ENCODE measurements around the gene NOC2L. TPM values are rescaled to one million over a fixed set of nuclear protein-coding genes. Genes with fewer than 3 reads are reported as not detected.
A peak's percentile ranks its signal among the peaks of the same experiment; 100 is the strongest.

Gene NOC2L
- total RNA-seq, 1 experiment from 2014 or later: 130 TPM

- H2BK12ac ChIP-seq (ENCODE audit: insufficient read length, low read depth, low read length): no peak overlapping the region
- H4K5ac ChIP-seq (ENCODE audit: insufficient read length, low read depth, low read length): no peak overlapping the region
- no CpG with 5 or more reads among the region's 40 CpGs for WGBS (ENCODE audit: extremely low coverage, insufficient read length, low lambda C conversion rate)
- no peaks in the 10 kb centered on the region for H3K79me1 ChIP-seq (ENCODE audit: insufficient read depth, low read depth, low read length, poor library complexity, severe bottlenecking)
- H4K8ac ChIP-seq (replicated peaks; ENCODE audit: insufficient read length, low read depth, low read length): no peak overlapping the region
- H3K4me1 Mint-ChIP-seq: peaks cover 5 to 9% of the 10 kb centered on the region in 2 experiments; a peak in 3 of 4 replicates
- H3K79me2 ChIP-seq (ENCODE audit: insufficient read depth, low read length): no peaks in the 10 kb centered on the region
- H2AFZ ChIP-seq (ENCODE audit: low read length): no peak overlapping the region
- H3K27ac Mint-ChIP-seq: no peak overlapping the region
- no peak overlapping the region for H3K18ac ChIP-seq (ENCODE audit: insufficient read length, low read depth, low read length)
- H3K9me3 ChIP-seq (ENCODE audit: control insufficient read depth, low read depth, low read length): no peaks in the 10 kb centered on the region
- TF ChIP-seq CTCF (conservative IDR thresholded peaks at IDR 0.05): peak; percentile 78
- H3K27ac ChIP-seq (ENCODE audit: insufficient read length, low read depth, low read length): no peak overlapping the region
- peak overlapping the region in 1 of 2 experiments; percentile 26; a peak in 2 of 5 replicates for H3K4me3 Mint-ChIP-seq
- H2BK120ac ChIP-seq (ENCODE audit: low read depth, low read length, poor library complexity, severe bottlenecking): no peak overlapping the region
- H2BK5ac ChIP-seq (ENCODE audit: insufficient read length, low read length): no peak overlapping the region
- peak overlapping the region; percentile 6 for H3K4me2 ChIP-seq (ENCODE audit: insufficient read depth, insufficient read length, low read length)
- H3K23ac ChIP-seq (ENCODE audit: insufficient read length, low read depth, low read length): no peak overlapping the region
- H4K20me1 ChIP-seq (ENCODE audit: control insufficient read depth, insufficient read depth, insufficient read length): no peaks in the 10 kb centered on the region
- H3K4ac ChIP-seq (ENCODE audit: low read depth, low read length): no peak overlapping the region
- no peak overlapping the region for H2BK20ac ChIP-seq (ENCODE audit: low read depth, low read length, poor library complexity, severe bottlenecking)
- H3K23me2 ChIP-seq (ENCODE audit: insufficient read length, low read depth, low read length, poor library complexity, severe bottlenecking): no peaks in the 10 kb centered on the region
- H2BK15ac ChIP-seq (ENCODE audit: low read depth, low read length): no peak overlapping the region
- peaks cover 4 to 6% of the 10 kb centered on the region in 2 experiments for H3K9me3 Mint-ChIP-seq
- H3K56ac ChIP-seq (ENCODE audit: insufficient read length, low read depth, low read length): no peak overlapping the region
- DNase-seq: peak; percentile 93
- no peak overlapping the region for H3K9ac ChIP-seq (ENCODE audit: extremely low read depth, insufficient read length, low read length)
- H4K91ac ChIP-seq (ENCODE audit: insufficient read length, low read depth, low read length): no peak overlapping the region
- H3T11ph ChIP-seq (ENCODE audit: low read length): no peak overlapping the region
- peaks cover 0 to 6% (median 4%) of the 10 kb centered on the region in 3 experiments; a peak in 4 of 7 replicates for H3K36me3 Mint-ChIP-seq (ENCODE audit: insufficient read depth in 1 of 3, low read depth in 3 of 3)
- H3K27me3 Mint-ChIP-seq (ENCODE audit: low read depth): peaks cover 46% of the 10 kb centered on the region
- no peaks in the 10 kb centered on the region; the same call in 1 of the 2 replicates for H3K27me3 ChIP-seq (ENCODE audit: insufficient read depth, low read length)
- no peak overlapping the region for H2AK5ac ChIP-seq (ENCODE audit: insufficient read length, low read length)
- H3K4me1 ChIP-seq (ENCODE audit: insufficient read depth, low read length): no peaks in the 10 kb centered on the region
- H3K14ac ChIP-seq (ENCODE audit: insufficient read depth, low read length): no peak overlapping the region
These were observed 17.0 kb upstream of the NOC2L start for GRCh38 chr1:975896-976683.

Data from H9 (cell line).